T47D (cell line): ENCODE measurements around the gene BATF2.

Experiments used
- DNase-seq, 2 experiments: peaks; one replicate each; pipeline versions ENCODE4 v3.0.0 to v3.0.0-alpha.2; 2011 to 2012; ENCODE audit warnings: low read depth in 1 of 2, low spot score in 1 of 2
- JUND ChIP-seq: IDR thresholded peaks from 2 replicates; pipeline ENCODE4 v1.6.1; 2012; ENCODE audit warnings: low read depth
- in situ Hi-C: cut with HindIII; loops from 2 replicates; pipeline ENCODE4 v1.10.0; 2016; ENCODE audit warnings: low sequenced_read_pairs, low pct_unique_long_range_greater_than_20kb

BATF2 gene

DNA sequence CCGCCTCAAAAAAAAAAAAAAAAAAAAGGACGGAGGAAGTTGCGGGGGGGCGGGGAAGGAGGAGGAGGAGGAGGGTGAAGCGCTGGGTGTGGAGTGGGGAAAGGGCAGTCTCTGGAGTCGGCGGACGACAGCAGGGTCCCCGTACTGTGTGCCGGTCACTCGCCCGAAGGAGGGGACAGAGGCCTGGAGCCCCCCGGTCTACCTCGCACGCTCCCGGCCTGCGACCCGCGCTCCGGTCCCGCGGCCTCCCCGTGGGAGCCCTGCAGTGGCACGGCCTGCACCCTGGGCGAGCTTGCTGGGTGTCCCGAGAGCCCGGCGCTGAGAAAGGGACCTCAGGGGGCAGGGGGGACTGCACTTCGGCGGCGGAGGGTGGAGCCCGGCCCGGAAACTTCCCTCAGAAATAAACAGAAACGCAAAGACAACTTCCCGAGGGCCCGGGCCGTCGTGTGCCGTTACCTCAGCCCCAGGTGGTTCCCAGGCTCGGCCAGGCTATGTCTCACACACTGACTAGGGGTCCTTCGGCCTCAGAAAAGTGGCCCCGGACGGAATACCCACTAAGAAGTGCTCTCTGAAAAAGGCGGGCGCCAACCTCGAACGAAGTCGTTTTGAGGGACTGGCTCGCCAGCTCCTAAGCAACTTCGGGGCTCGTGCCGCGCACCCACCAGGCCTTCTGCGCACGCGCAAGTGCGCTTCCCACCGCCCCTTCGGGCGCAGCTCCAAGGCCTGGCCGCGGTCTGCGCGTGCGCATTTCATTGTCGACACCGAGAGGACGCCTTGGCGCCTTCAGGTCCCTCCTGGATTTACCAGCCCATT lies 25.1 kb downstream of the BATF2 start, which contains the start of gene MAJIN:
Gene MAJIN, minus strand, starts transcription at position 688 of the 813 bp plus-strand sequence. CDS start 12,703 bp downstream, outside the sequence.
- in situ Hi-C loops, result no loop called here
- DNase-seq, result no peak
- no peak for TF ChIP-seq JUND

DNA sequence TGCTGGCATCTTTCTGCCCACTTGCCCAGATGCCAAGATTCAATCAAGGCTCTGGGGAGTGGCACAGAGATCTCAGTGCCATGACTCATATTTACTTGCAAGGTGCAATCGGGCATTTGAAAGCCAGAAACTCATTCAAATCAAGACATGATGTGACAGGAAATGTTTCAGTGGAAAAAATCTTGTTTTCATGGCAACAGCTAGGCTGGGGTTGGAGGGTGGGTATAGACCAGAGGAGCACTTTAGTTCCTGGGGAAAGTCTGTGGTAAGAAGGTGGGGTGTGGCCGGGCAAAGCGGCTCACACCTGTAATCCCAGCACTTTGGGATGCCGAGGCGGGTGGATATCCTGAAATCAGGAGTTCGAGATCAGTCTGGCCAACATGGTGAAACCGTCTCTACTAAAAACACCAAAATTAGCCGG lies 26.0 kb downstream of the BATF2 start:
- in situ Hi-C loops, result no loop called here
- TF ChIP-seq JUND, result no peak
- DNase-seq, result no peak

DNA sequence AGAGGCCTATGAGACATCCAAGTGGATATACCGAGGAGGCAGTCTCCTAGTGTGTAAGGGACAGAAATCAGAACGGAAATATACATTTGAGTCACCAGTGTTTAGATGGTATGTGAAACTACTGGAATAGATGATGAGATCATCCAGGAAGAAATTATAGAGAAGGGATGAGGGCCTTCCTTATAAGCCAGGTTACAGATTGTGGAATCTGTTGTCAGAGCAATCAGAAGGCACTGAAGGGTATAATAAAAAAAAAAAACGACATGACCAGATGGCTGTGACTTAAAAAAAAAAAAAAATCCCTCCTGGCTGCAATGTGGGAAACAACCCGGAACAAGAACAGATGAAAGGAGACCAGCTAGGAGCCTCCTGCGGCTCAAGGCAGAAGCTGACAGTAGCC lies 27.6 kb downstream of the BATF2 start:
- no peak for TF ChIP-seq JUND
- in situ Hi-C loops, result no loop called here
- no peak for DNase-seq

DNA sequence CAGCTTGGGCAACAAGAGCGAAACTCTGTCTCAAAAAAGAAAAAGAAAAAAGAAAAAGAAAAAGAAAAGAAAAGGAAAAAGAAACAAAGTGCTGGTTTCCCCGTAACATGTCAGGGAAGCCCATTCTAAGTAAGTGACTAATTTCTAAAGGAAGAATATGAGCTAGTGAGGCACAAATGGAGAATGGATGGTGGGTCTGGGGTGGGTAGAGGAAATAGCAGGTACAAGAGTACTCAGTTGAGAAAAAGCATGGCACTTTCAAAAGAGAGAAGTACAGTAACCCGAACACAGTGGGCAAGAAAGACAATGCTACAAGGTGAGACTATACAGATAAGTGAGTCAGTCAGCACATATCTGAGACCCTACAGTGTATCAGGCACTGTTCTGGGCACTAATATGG lies 29.4 kb downstream of the BATF2 start:
- in situ Hi-C loops, result no loop called here
- no peak for DNase-seq
- no peak for TF ChIP-seq JUND

DNA sequence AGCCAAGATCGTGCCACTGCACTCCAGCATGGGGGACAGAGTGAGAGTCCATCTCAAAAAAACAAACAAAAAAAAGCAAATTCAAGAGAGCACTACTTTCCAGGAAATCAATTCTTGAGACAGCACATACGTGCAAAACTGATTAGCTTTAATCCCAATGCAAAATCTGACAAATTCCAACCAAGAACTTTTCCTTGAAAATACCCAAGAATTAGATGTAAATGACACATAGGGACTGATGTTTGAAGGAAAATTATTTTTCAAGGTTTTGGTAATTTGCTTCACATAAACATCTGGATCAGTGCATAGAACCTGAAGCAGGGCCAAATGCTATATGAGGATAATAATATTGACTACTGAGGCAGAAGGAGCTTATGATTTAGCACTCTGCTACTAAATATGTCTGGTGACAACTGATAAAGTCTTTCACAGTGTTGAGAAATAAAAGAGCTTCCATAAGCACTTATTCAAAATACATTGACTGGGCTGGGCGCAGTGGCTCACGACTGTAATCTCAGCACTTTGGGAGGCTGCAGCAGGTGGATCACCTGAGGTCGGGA lies 33.6 kb downstream of the BATF2 start:
- in situ Hi-C loops, result no loop called here
- no peak for DNase-seq
- no peak for TF ChIP-seq JUND

DNA sequence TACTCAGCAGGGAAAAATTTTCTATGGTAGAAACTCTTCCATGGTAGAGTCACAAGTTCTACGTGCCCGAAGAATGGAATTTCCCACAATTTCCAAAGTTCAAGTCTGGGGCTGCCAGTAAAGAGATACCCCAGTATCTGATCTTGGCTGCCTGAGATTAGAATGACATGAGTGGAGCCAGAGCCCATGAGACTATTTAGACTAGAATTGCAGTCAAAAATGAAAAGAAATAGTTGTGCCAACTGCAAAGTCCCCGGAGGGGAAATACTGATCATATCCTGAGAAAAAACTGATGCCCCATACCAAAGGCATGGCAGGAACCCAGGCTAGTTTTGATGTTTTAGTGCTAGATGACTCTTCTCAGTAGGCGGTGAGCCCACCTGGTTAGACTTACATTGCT lies 36.1 kb downstream of the BATF2 start:
- in situ Hi-C loops, result no loop called here
- TF ChIP-seq JUND, result no peak
- no peak for DNase-seq

DNA sequence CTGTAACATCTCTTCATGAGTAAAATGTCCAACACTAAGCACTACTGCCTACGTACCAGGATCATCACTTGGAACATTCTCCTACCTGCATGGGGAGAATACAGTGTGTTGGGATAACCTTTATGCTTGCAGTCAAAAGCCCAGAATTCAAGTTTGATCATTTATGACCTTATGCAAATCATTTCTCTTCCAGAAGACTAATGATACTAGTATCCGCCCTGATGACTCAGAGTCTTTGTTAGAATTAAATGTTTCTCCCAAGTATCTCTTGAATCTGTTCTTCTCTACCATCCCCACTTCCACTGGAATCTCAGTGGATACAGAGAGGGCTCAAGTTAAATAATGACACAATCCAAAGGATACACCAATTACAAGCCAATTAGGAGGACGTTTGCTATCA lies 37.3 kb downstream of the BATF2 start:
- in situ Hi-C loops, result no loop called here
- TF ChIP-seq JUND, result no peak
- DNase-seq, result no peak

DNA sequence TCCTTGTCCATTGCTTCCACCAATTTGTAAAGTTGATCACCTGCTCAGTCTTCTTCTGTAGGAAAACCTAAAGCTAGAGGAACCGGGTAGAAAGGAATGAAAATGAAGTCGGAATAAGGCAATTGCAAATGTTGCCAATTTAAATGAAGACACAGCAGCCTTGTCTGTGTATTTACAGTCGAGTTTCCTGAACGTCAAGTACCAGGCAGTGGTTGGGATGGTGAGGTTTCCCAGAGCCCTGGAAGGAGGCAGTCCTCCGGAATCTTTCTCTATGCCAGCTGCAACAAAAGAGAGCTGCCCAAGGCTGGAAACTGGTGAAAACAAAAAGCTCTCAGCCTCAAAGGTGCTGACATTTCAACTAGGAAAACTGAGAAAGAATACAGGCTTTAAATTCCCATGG lies 42.6 kb downstream of the BATF2 start:
- in situ Hi-C loops, result no loop called here
- no peak for DNase-seq
- TF ChIP-seq JUND, result no peak

DNA sequence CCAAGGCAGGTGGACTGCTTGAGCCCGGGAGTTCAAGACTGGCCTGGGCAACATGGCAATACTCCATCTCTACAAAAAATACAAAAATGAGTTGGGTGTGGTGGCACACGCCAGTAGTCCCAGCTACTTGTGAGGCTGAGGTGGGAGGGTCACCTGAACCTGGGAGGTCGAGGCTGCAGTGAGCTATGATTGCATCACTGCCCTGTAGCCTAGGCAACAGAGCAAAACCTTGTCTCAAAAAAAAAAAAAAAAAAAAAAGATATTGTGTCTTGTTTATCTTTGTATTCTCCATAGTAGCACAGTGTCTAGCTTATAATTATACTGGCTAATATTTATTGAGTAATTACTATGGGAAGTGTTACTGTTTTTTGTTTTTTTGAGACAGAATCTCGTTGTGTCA lies 45.2 kb downstream of the BATF2 start:
- DNase-seq, result no peak
- in situ Hi-C loops, result no loop called here
- no peak for TF ChIP-seq JUND

DNA sequence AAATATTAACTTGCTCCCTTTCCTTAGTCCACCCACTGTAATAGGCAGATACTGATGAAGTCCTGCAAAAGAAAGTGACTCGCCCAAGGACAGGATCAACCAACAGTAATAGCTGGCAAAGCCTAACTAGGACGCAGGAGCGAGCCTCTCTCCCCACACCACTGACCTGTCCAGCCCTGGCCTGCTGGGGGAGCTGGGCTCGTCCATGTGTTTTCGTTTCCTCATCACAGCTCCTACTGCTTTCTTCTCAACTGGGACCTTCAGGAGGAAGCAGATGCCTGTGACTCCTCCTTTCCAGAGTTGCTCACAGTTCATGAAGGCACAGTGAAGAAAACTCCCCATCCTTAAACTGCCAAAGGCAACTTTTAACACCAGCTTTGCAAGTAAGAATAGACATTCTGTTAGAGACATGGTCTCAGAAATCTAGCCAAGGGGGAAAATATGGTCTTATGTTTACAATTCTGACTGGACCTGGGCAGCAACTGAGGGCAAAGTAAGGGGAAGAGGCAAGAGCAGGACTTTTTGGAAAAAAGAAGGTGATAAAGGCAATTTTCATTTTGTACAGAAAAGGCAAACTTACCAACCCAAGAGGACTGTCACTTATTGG lies 49.5 kb downstream of the BATF2 start:
- in situ Hi-C loops, result no loop called here

More for the DNA sequence above, 49.5 kb downstream of the BATF2 start:
- no peak for TF ChIP-seq JUND
- DNase-seq, result peak in 1 of 2 experiments; percentile 26
